HepG2 (cell line): ENCODE results near the gene PIK3IP1. TPM values are rescaled to one million over a fixed set of nuclear protein-coding genes. Genes with fewer than 3 reads are reported as not detected.
A peak's percentile ranks its signal among the peaks of the same experiment; 100 is the strongest.

Source experiments
- ARNTL ChIP-seq: sonication (generic); formaldehyde crosslinking; IDR thresholded peaks from 2 replicates; pipeline ENCODE4 v1.4.0; 2020; ENCODE audit warnings: mild to moderate bottlenecking, missing genetic modification reagents
- ATF7 ChIP-seq, 2 experiments: fragments of 450-650 bp in 1 of 2; sonication (generic) in 1 of 2; formaldehyde crosslinking in 1 of 2; IDR thresholded peaks; 2 replicates each; pipeline versions ENCODE4 v1.4.0 to v1.6.1; 2016 to 2020; ENCODE audit warnings: antibody characterized with exemption in 1 of 2, mild to moderate bottlenecking in 1 of 2, missing genetic modification reagents in 1 of 2
- DR1 ChIP-seq: sonication (generic); formaldehyde crosslinking; IDR thresholded peaks from 2 replicates; pipeline ENCODE4 v1.8.0; 2021; ENCODE audit warnings: mild to moderate bottlenecking, missing genetic modification reagents, inconsistent platforms
- HNRNPK ChIP-seq: fragments of 200-400 bp; formaldehyde crosslinking; IDR thresholded peaks from 2 replicates; pipeline ENCODE4 v1.6.1; 2018; ENCODE audit warnings: low read length, low read depth, moderate library complexity, mild to moderate bottlenecking; ENCODE audit not compliant: poor library complexity, severe bottlenecking
- IRF2 ChIP-seq: IDR thresholded peaks from 2 replicates; pipeline ENCODE4 v1.6.1; 2018; ENCODE audit warnings: missing genetic modification reagents, missing compliant biosample characterization
- KMT2B ChIP-seq: IDR thresholded peaks from 2 replicates; pipeline ENCODE4 v1.6.1; 2016; ENCODE audit warnings: missing genetic modification reagents, missing compliant biosample characterization
- MXD4 ChIP-seq: IDR thresholded peaks from 2 replicates; pipeline ENCODE4 v1.6.1; 2016; ENCODE audit warnings: mild to moderate bottlenecking, missing biosample characterization, missing genetic modification reagents
- NONO ChIP-seq, 2 experiments: fragments of 450-650 bp in 1 of 2; sonication (generic) in 1 of 2; formaldehyde crosslinking in 1 of 2; IDR thresholded peaks in 1 of 2; conservative IDR thresholded peaks in 1 of 2; 2 replicates each; pipeline versions ENCODE4 v1.6.1 to v1.8.0; 2017 to 2022; ENCODE audit warnings: mild to moderate bottlenecking in 1 of 2, missing genetic modification reagents in 1 of 2, moderate library complexity in 1 of 2
- NR2F1 ChIP-seq, 2 experiments: fragments of 450-650 bp in 1 of 2; formaldehyde crosslinking in 1 of 2; IDR thresholded peaks; 2 replicates each; pipeline versions ENCODE4 v1.5.0 to v1.6.1; 2016 to 2020; ENCODE audit warnings: mild to moderate bottlenecking in 1 of 2, missing compliant biosample characterization in 1 of 2, missing genetic modification reagents in 1 of 2, moderate library complexity in 1 of 2
- NR2F2 ChIP-seq: IDR thresholded peaks from 2 replicates; pipeline ENCODE4 v1.6.1; 2012; ENCODE audit warnings: low read depth, inconsistent platforms, borderline replicate concordance
- PHF5A ChIP-seq: IDR thresholded peaks from one replicate; pipeline ENCODE4 v1.6.1; 2018; ENCODE audit warnings: low read depth, missing genetic modification reagents; ENCODE audit not compliant: unreplicated experiment
- RARA ChIP-seq: IDR thresholded peaks from 2 replicates; pipeline ENCODE4 v1.6.1; 2016; ENCODE audit warnings: missing genetic modification reagents, missing compliant biosample characterization
- THAP11 ChIP-seq: IDR thresholded peaks from 2 replicates; pipeline ENCODE4 v1.6.1; 2016; ENCODE audit warnings: missing biosample characterization, missing genetic modification reagents
- ZKSCAN1 ChIP-seq: fragments of 150-350 bp; IDR thresholded peaks from 2 replicates; pipeline ENCODE4 v1.6.1; 2014; ENCODE audit warnings: low read length
- ZNF382 ChIP-seq: sonication (generic); formaldehyde crosslinking; IDR thresholded peaks from 2 replicates; pipeline ENCODE4 v1.5.0; 2020; ENCODE audit warnings: missing genetic modification reagents, mild to moderate bottlenecking, borderline replicate concordance
- ZNF460 ChIP-seq: sonication (generic); formaldehyde crosslinking; IDR thresholded peaks from 2 replicates; pipeline ENCODE4 v1.5.1; 2020; ENCODE audit warnings: missing genetic modification reagents, mild to moderate bottlenecking, borderline replicate concordance
- ZNF614 ChIP-seq: IDR thresholded peaks from 2 replicates; pipeline ENCODE4 v1.6.1; 2018; ENCODE audit warnings: missing biosample characterization, missing genetic modification reagents, inconsistent platforms, borderline replicate concordance
- ZSCAN29 ChIP-seq: sonication (generic); formaldehyde crosslinking; conservative IDR thresholded peaks from 2 replicates; pipeline ENCODE4 v1.4.0; 2020; ENCODE audit warnings: mild to moderate bottlenecking, missing genetic modification reagents
- ZSCAN9 ChIP-seq: IDR thresholded peaks from 2 replicates; pipeline ENCODE4 v1.6.1; 2016; ENCODE audit warnings: borderline replicate concordance
- polyA plus RNA-seq, 8 experiments: library from polyadenylated mRNA; depleted of rRNA in 3 of 8; stranded (reverse) in 7 of 8; unstranded in 1 of 8; fragments of >200 nt; fragmentation: Illumina TruSeq in 4 of 8; extraction: Trizol in 4 of 8; gene quantifications; 2 replicates each; pipeline versions ENCODE4 v1.2.1 to v1.2.3, GENCODE V29; 2011 to 2016; ENCODE audit warnings: low read depth in 4 of 8, missing spikeins in 1 of 8, mixed read lengths in 1 of 8; ENCODE audit not compliant: insufficient read depth in 1 of 8
- total RNA-seq, 5 experiments: library from RNA; depleted of rRNA; stranded (reverse); fragments of >200 nt; fragmentation: Illumina TruSeq; extraction: Trizol; gene quantifications; 2 replicates each; pipeline ENCODE4 v1.2.3, GENCODE V29; 2016; ENCODE audit warnings: low read depth in 1 of 5
- TF ChIP-seq, protein P1 (sequence below): sonication (generic); formaldehyde crosslinking; conservative IDR thresholded peaks from 2 replicates; pipeline ENCODE4 v1.5.0; 2020; ENCODE audit warnings: missing genetic modification reagents
- TF ChIP-seq, protein P2 (sequence below): sonication (generic); formaldehyde crosslinking; IDR thresholded peaks from 2 replicates; pipeline ENCODE4 v1.5.0; 2020; ENCODE audit warnings: missing genetic modification reagents
- TF ChIP-seq, protein P3 (sequence below): sonication (generic); formaldehyde crosslinking; IDR thresholded peaks from 2 replicates; pipeline ENCODE4 v1.4.0; 2020; ENCODE audit warnings: missing genetic modification reagents
- TF ChIP-seq, protein P4 (sequence below): IDR thresholded peaks from 2 replicates; pipeline ENCODE4 v1.6.1; 2016; ENCODE audit warnings: missing compliant biosample characterization, missing genetic modification reagents, borderline replicate concordance
- TF ChIP-seq, protein P5 (sequence below): sonication (generic); formaldehyde crosslinking; IDR thresholded peaks from 2 replicates; pipeline ENCODE4 v1.4.0; 2020; ENCODE audit warnings: mild to moderate bottlenecking, missing genetic modification reagents

The PIK3IP1 gene
- total and polyA plus RNA-seq, 2 of the 13 experiments (the other 11 are each of a cell fraction or from before 2014, with no cell fraction given) = 1.3 to 2.5 TPM

DNA sequence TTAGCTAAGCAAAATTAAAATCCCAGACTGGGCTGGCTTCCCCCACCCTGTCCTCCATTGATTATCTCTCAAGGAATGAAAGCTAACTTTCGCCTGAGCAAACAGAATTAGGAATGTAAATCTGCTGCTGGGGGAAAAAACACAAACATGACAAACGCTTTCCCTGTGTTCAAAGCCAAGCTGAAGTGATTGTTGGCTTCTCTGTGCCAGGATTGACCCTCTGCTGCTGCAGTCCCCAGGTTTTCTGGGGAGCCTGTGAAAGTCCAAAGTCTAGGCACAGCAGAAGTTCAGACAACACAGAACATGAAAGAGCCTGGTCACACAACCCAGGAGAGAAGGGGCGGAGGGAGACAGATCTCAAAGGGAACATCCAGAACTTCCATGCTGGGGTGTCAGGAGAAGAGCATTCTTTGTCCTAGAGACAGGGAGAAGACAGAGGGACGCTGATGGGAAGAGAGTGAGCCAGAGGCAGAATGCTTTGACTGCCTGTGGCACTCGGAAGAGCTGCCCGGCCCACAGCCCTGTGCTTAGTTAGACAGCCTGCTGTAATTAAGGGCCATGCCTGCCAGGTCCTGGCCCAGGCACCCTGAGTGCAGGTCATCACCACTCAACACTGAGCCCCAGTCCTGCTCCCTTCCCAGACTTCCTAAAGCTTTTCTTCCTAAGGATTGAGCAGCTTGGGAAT, 47.0 kb upstream of the PIK3IP1 start (continued):
- TF ChIP-seq NR2F1 (CRISPR knock-in tag; IDR thresholded peaks at IDR 0.05) = no peak
- TF ChIP-seq ZNF460 (CRISPR knock-in tag) = no peak
- TF ChIP-seq, protein P1, sequence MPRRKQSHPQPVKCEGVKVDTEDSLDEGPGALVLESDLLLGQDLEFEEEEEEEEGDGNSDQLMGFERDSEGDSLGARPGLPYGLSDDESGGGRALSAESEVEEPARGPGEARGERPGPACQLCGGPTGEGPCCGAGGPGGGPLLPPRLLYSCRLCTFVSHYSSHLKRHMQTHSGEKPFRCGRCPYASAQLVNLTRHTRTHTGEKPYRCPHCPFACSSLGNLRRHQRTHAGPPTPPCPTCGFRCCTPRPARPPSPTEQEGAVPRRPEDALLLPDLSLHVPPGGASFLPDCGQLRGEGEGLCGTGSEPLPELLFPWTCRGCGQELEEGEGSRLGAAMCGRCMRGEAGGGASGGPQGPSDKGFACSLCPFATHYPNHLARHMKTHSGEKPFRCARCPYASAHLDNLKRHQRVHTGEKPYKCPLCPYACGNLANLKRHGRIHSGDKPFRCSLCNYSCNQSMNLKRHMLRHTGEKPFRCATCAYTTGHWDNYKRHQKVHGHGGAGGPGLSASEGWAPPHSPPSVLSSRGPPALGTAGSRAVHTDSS (CRISPR knock-in tag) = no peak
- no peak for TF ChIP-seq ZSCAN29 (CRISPR knock-in tag)
- no peak for TF ChIP-seq HNRNPK
- TF ChIP-seq ZNF382 (CRISPR knock-in tag) = no peak
- no peak for TF ChIP-seq KMT2B (CRISPR knock-in tag)
- peak; percentile 40; the same call in 1 of the 2 replicates for TF ChIP-seq IRF2 (CRISPR knock-in tag)
- TF ChIP-seq, protein P2, sequence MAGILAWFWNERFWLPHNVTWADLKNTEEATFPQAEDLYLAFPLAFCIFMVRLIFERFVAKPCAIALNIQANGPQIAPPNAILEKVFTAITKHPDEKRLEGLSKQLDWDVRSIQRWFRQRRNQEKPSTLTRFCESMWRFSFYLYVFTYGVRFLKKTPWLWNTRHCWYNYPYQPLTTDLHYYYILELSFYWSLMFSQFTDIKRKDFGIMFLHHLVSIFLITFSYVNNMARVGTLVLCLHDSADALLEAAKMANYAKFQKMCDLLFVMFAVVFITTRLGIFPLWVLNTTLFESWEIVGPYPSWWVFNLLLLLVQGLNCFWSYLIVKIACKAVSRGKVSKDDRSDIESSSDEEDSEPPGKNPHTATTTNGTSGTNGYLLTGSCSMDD (CRISPR knock-in tag) = no peak
- no peak for TF ChIP-seq ZKSCAN1
- TF ChIP-seq ZNF614 (CRISPR knock-in tag) = peak; percentile 80; the same call in 1 of the 2 replicates
- TF ChIP-seq, protein P3, sequence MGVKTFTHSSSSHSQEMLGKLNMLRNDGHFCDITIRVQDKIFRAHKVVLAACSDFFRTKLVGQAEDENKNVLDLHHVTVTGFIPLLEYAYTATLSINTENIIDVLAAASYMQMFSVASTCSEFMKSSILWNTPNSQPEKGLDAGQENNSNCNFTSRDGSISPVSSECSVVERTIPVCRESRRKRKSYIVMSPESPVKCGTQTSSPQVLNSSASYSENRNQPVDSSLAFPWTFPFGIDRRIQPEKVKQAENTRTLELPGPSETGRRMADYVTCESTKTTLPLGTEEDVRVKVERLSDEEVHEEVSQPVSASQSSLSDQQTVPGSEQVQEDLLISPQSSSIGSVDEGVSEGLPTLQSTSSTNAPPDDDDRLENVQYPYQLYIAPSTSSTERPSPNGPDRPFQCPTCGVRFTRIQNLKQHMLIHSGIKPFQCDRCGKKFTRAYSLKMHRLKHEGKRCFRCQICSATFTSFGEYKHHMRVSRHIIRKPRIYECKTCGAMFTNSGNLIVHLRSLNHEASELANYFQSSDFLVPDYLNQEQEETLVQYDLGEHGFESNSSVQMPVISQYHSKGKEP (CRISPR knock-in tag) = no peak
- no peak for TF ChIP-seq ATF7 (IDR thresholded peaks at IDR 0.05)
- TF ChIP-seq ATF7 (CRISPR knock-in tag; IDR thresholded peaks at IDR 0.05) = no peak
- TF ChIP-seq DR1 (CRISPR knock-in tag) = no peak
- TF ChIP-seq PHF5A (CRISPR knock-in tag) = peak; percentile 88
- no peak for TF ChIP-seq NR2F2
- no peak for TF ChIP-seq NONO (IDR thresholded peaks at IDR 0.05)
- 0 out of 2 replicates have a peak, but pooled peaks have one; percentile 4 for TF ChIP-seq NONO (CRISPR knock-in tag; conservative IDR thresholded peaks at IDR 0.05)
- peak; percentile 83 for TF ChIP-seq RARA
- peak; percentile 15; the same call in 1 of the 2 replicates for TF ChIP-seq ZSCAN9 (CRISPR knock-in tag)
- TF ChIP-seq ARNTL = no peak
- peak; percentile 33; the same call in 1 of the 2 replicates for TF ChIP-seq THAP11 (CRISPR knock-in tag)
- 0 out of 2 replicates have a peak, but pooled peaks have one; percentile 27 for TF ChIP-seq MXD4 (CRISPR knock-in tag)
- TF ChIP-seq, protein P4, sequence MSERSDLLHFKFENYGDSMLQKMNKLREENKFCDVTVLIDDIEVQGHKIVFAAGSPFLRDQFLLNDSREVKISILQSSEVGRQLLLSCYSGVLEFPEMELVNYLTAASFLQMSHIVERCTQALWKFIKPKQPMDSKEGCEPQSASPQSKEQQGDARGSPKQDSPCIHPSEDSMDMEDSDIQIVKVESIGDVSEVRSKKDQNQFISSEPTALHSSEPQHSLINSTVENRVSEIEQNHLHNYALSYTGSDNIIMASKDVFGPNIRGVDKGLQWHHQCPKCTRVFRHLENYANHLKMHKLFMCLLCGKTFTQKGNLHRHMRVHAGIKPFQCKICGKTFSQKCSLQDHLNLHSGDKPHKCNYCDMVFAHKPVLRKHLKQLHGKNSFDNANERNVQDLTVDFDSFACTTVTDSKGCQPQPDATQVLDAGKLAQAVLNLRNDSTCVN (CRISPR knock-in tag) = no peak; the same call in 1 of the 2 replicates
- TF ChIP-seq, protein P5, sequence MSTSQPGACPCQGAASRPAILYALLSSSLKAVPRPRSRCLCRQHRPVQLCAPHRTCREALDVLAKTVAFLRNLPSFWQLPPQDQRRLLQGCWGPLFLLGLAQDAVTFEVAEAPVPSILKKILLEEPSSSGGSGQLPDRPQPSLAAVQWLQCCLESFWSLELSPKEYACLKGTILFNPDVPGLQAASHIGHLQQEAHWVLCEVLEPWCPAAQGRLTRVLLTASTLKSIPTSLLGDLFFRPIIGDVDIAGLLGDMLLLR (CRISPR knock-in tag) = no peak
